Measurements from ENCODE around the gene VPS13C.

DNA sequence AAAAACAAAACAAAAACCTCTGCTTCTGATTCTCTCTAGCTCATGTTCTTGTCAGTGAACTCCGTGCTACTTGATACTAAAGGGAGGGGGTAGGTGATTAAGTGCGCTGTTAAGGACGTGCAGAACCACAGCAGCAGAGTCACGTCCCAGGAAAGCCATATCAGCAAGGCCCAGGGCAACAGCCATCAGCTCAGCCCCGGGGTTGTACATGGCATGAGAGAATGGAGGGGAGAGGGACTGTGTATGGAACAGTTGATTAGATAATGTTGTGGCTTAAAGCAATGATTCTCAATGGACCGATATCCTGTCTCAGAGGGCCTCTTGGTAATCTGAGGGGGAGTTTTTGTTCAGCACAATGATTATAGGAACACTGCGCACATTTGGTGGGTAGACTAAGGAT, 34.1 kb upstream of the VPS13C start:
- TF ChIP-seq POLR2A (IDR thresholded peaks at IDR 0.05): no peak
- TF ChIP-seq, protein P1, sequence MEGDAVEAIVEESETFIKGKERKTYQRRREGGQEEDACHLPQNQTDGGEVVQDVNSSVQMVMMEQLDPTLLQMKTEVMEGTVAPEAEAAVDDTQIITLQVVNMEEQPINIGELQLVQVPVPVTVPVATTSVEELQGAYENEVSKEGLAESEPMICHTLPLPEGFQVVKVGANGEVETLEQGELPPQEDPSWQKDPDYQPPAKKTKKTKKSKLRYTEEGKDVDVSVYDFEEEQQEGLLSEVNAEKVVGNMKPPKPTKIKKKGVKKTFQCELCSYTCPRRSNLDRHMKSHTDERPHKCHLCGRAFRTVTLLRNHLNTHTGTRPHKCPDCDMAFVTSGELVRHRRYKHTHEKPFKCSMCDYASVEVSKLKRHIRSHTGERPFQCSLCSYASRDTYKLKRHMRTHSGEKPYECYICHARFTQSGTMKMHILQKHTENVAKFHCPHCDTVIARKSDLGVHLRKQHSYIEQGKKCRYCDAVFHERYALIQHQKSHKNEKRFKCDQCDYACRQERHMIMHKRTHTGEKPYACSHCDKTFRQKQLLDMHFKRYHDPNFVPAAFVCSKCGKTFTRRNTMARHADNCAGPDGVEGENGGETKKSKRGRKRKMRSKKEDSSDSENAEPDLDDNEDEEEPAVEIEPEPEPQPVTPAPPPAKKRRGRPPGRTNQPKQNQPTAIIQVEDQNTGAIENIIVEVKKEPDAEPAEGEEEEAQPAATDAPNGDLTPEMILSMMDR (IDR thresholded peaks at IDR 0.05): no peak
